GM10266 (cell line): ENCODE measurements around the gene TSHZ1.

ENCODE experiments used
- DNase-seq: peaks from one replicate; pipeline ENCODE4 v3.0.0; 2012; ENCODE audit errors: extremely low spot score
- CTCF ChIP-seq: IDR thresholded peaks from 2 replicates; pipeline ENCODE4 v1.5.1; 2012; ENCODE audit warnings: mild to moderate bottlenecking, low read depth; ENCODE audit not compliant: control insufficient read depth, insufficient read depth; ENCODE audit errors: missing control alignments

Gene TSHZ1

GRCh38 chr18:75238100-75238499 is 27.5 kb downstream of the TSHZ1 start:
- no peak for DNase-seq
- no peak for TF ChIP-seq CTCF

GRCh38 chr18:75238786-75239185 is 28.2 kb downstream of the TSHZ1 start:
- no peak for TF ChIP-seq CTCF
- no peak for DNase-seq

GRCh38 chr18:75240433-75240832 is 29.8 kb downstream of the TSHZ1 start:
- no peak for TF ChIP-seq CTCF
- no peak for DNase-seq

- TF ChIP-seq CTCF: no peak
- DNase-seq: no peak
These were observed 31.1 kb downstream of the TSHZ1 start for GRCh38 chr18:75241705-75242104.

- TF ChIP-seq CTCF: peak; percentile 23
- DNase-seq: no peak
These were observed 34.0 kb downstream of the TSHZ1 start for GRCh38 chr18:75244351-75245313.

- TF ChIP-seq CTCF: no peak
- no peak for DNase-seq
These were observed 36.4 kb downstream of the TSHZ1 start for GRCh38 chr18:75246721-75247610.
